ENCODE data around the gene HSBP1L1.
"Not testable (repeated sequence)": the region's sequence is repeated elsewhere in the genome, so short reads cannot be mapped to it uniquely, and the experiment has no call there.

HSBP1L1 gene

GRCh38 chr18:79987566-79987965 is 23.1 kb downstream of the HSBP1L1 start:
- H3K27ac ChIP-seq, result no peak overlapping the region
- H3K9me3 ChIP-seq (ENCODE audit: low read depth, low read length), result no peaks in the 10 kb centered on the region
- H3K9ac ChIP-seq (ENCODE audit: insufficient read length), result peak overlapping the region; percentile 98
- peak overlapping the region; percentile 84 for H3K4me3 ChIP-seq
- peaks cover 35% of the 10 kb centered on the region for H3K36me3 ChIP-seq (ENCODE audit: insufficient read depth, low read length)
- no peak for DNase-seq (ENCODE audit: low read depth, low spot score)
- TF ChIP-seq POLR2AphosphoS5 (IDR thresholded peaks at IDR 0.05; ENCODE audit: borderline replicate concordance, low read depth, low read length) (no peak), EZH2 (IDR thresholded peaks at IDR 0.05) (no peak), FOXP2 (optimal IDR thresholded peaks at IDR 0.05; ENCODE audit: control extremely low read depth, extremely low read length, insufficient read depth) (no peak)

- Histone ChIP-seq H3K27ac (no peak overlapping the region; the same call in 1 of the 2 replicates), H3K9me3 (ENCODE audit: low read depth, low read length) (no peaks in the 10 kb centered on the region), H3K36me3 (ENCODE audit: insufficient read depth, low read length) (peaks cover 35% of the 10 kb centered on the region), H3K9ac (ENCODE audit: insufficient read length) (peak overlapping the region; percentile 98), H3K4me3 (peak overlapping the region; percentile 84)
- TF ChIP-seq EZH2 (IDR thresholded peaks at IDR 0.05), result no peak
- TF ChIP-seq POLR2AphosphoS5 (IDR thresholded peaks at IDR 0.05; ENCODE audit: borderline replicate concordance, low read depth, low read length), result no peak
- no peak for TF ChIP-seq FOXP2 (optimal IDR thresholded peaks at IDR 0.05; ENCODE audit: control extremely low read depth, extremely low read length, insufficient read depth)
- DNase-seq (ENCODE audit: low read depth, low spot score), result no peak
Measured at GRCh38 chr18:79988071-79988450, 23.6 kb downstream of the HSBP1L1 start.

GRCh38 chr18:79988451-79989194 is 24.2 kb downstream of the HSBP1L1 start, which contains the start of gene TXNL4A:
Gene TXNL4A (minus strand): TSS chr18:79988563. CDS start chr18:79988392, 171 bp downstream.
- peak; percentile 32 for DNase-seq (ENCODE audit: low read depth, low spot score)
- H3K27ac ChIP-seq, result peak within 1 kb of the TSS; percentile 93
- peaks cover 29% of the 10 kb centered on the region for H3K36me3 ChIP-seq (ENCODE audit: insufficient read depth, low read length)
- no peaks in the 10 kb centered on the region for H3K9me3 ChIP-seq (ENCODE audit: low read depth, low read length)
- H3K9ac ChIP-seq (ENCODE audit: insufficient read length), result peak within 1 kb of the TSS; percentile 98
- TF ChIP-seq POLR2AphosphoS5 (IDR thresholded peaks at IDR 0.05; ENCODE audit: borderline replicate concordance, low read depth, low read length) (peak; percentile 96), FOXP2 (optimal IDR thresholded peaks at IDR 0.05; ENCODE audit: control extremely low read depth, extremely low read length, insufficient read depth) (no peak)
- H3K4me3 ChIP-seq, result peak within 1 kb of the TSS; percentile 84

GRCh38 chr18:79989195-79989497 is 24.7 kb downstream of the HSBP1L1 start:
- Histone ChIP-seq H3K9me3 (ENCODE audit: low read depth, low read length) (no peaks in the 10 kb centered on the region), H3K27ac (peak overlapping the region; percentile 93; the same call in 1 of the 2 replicates), H3K9ac (ENCODE audit: insufficient read length) (peak overlapping the region; percentile 98), H3K36me3 (ENCODE audit: insufficient read depth, low read length) (peaks cover 25% of the 10 kb centered on the region), H3K4me3 (peak overlapping the region; percentile 84)
- DNase-seq (ENCODE audit: low read depth, low spot score), result no peak
- TF ChIP-seq EZH2 (IDR thresholded peaks at IDR 0.05) (no peak), FOXP2 (optimal IDR thresholded peaks at IDR 0.05; ENCODE audit: control extremely low read depth, extremely low read length, insufficient read depth) (no peak), POLR2AphosphoS5 (IDR thresholded peaks at IDR 0.05; ENCODE audit: borderline replicate concordance, low read depth, low read length) (no peak)

GRCh38 chr18:79991494-79991893 is 27.1 kb downstream of the HSBP1L1 start:
- H3K27ac ChIP-seq, result no peak overlapping the region
- no peaks in the 10 kb centered on the region for H3K9me3 ChIP-seq (ENCODE audit: low read depth, low read length)
- no peak overlapping the region for H3K4me3 ChIP-seq
- peaks cover 3% of the 10 kb centered on the region; the same call in 1 of the 2 replicates for H3K36me3 ChIP-seq (ENCODE audit: insufficient read depth, low read length)
- no peak overlapping the region for H3K9ac ChIP-seq (ENCODE audit: insufficient read length)
- TF ChIP-seq EZH2 (IDR thresholded peaks at IDR 0.05) (no peak), POLR2AphosphoS5 (IDR thresholded peaks at IDR 0.05; ENCODE audit: borderline replicate concordance, low read depth, low read length) (no peak), FOXP2 (optimal IDR thresholded peaks at IDR 0.05; ENCODE audit: control extremely low read depth, extremely low read length, insufficient read depth) (no peak)
- no peak for DNase-seq (ENCODE audit: low read depth, low spot score)

GRCh38 chr18:79999701-80000100 is 35.3 kb downstream of the HSBP1L1 start:
- not testable (repeated sequence) for DNase-seq (ENCODE audit: low read depth, low spot score); H3K9me3 ChIP-seq (ENCODE audit: low read depth, low read length); H3K9ac ChIP-seq (ENCODE audit: insufficient read length); H3K4me3 ChIP-seq; H3K36me3 ChIP-seq (ENCODE audit: insufficient read depth, low read length); H3K27ac ChIP-seq

- Histone ChIP-seq H3K4me3 (no peak overlapping the region), H3K27ac (no peak overlapping the region), H3K36me3 (ENCODE audit: insufficient read depth, low read length) (no peaks in the 10 kb centered on the region), H3K9ac (ENCODE audit: insufficient read length) (no peak overlapping the region), H3K9me3 (ENCODE audit: low read depth, low read length) (no peaks in the 10 kb centered on the region)
- no peak for DNase-seq (ENCODE audit: low read depth, low spot score)
- TF ChIP-seq POLR2AphosphoS5 (IDR thresholded peaks at IDR 0.05; ENCODE audit: borderline replicate concordance, low read depth, low read length) (no peak), FOXP2 (optimal IDR thresholded peaks at IDR 0.05; ENCODE audit: control extremely low read depth, extremely low read length, insufficient read depth) (no peak), EZH2 (IDR thresholded peaks at IDR 0.05) (no peak)
Measured at GRCh38 chr18:80000877-80001276, 36.4 kb downstream of the HSBP1L1 start.

GRCh38 chr18:80002468-80002867 is 38.0 kb downstream of the HSBP1L1 start:
- no peaks in the 10 kb centered on the region for H3K36me3 ChIP-seq (ENCODE audit: insufficient read depth, low read length)
- no peak for TF ChIP-seq FOXP2 (optimal IDR thresholded peaks at IDR 0.05; ENCODE audit: control extremely low read depth, extremely low read length, insufficient read depth)
- TF ChIP-seq EZH2 (IDR thresholded peaks at IDR 0.05), result no peak
- TF ChIP-seq POLR2AphosphoS5 (IDR thresholded peaks at IDR 0.05; ENCODE audit: borderline replicate concordance, low read depth, low read length), result no peak
- H3K4me3 ChIP-seq, result no peak overlapping the region
- no peak for DNase-seq (ENCODE audit: low read depth, low spot score)
- no peaks in the 10 kb centered on the region for H3K9me3 ChIP-seq (ENCODE audit: low read depth, low read length)
- H3K9ac ChIP-seq (ENCODE audit: insufficient read length), result no peak overlapping the region
- no peak overlapping the region for H3K27ac ChIP-seq

Data from SK-N-MC (cell line).